T1000 (cell line): ENCODE measurements around the gene ANKRD9.
"Not testable (repeated sequence)": the region's sequence is repeated elsewhere in the genome, so short reads cannot be mapped to it uniquely, and the experiment has no call there.

ENCODE experiments used
- DNase-seq: peaks from one replicate; lab custom pipeline; 2025; ENCODE audit warnings: mixed read lengths; lab: John Stamatoyannopoulos, UW

Gene ANKRD9, protein sequence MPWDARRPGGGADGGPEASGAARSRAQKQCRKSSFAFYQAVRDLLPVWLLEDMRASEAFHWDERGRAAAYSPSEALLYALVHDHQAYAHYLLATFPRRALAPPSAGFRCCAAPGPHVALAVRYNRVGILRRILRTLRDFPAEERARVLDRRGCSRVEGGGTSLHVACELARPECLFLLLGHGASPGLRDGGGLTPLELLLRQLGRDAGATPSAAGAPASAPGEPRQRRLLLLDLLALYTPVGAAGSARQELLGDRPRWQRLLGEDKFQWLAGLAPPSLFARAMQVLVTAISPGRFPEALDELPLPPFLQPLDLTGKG

GRCh38 chr14:102509746-102510615, at the start of gene ANKRD9:
TSS of gene ANKRD9 (minus strand) at chr14:102509776. CDS start at chr14:102507889, 1,887 bp downstream.
- DNase-seq: peak; percentile 90

DNA sequence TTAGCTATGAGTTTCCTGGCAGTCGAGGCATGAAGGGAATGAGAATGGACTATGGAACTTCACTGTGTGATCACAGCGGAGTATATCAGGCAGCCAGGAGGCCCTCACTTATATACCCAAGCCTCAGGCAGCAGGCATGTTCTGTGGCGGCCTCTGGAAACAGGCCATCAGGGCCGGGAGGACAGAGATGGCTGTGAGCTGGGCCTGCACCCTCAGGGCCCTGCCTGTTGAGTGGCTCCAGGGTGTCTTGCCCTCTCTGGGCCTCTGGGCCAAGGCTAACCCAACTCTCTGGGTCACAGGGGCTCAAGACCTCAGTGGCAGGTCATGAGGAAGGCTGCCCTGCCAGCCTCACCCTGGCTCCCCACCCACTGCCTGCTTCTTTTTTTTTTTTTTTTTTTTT, 49.0 kb upstream of the ANKRD9 start:
- no peak for DNase-seq

- no peak for DNase-seq
Observed at GRCh38 chr14:102557434-102558226, 48.1 kb upstream of the ANKRD9 start.

GRCh38 chr14:102556098-102556677, 46.6 kb upstream of the ANKRD9 start:
- DNase-seq: no peak

DNA sequence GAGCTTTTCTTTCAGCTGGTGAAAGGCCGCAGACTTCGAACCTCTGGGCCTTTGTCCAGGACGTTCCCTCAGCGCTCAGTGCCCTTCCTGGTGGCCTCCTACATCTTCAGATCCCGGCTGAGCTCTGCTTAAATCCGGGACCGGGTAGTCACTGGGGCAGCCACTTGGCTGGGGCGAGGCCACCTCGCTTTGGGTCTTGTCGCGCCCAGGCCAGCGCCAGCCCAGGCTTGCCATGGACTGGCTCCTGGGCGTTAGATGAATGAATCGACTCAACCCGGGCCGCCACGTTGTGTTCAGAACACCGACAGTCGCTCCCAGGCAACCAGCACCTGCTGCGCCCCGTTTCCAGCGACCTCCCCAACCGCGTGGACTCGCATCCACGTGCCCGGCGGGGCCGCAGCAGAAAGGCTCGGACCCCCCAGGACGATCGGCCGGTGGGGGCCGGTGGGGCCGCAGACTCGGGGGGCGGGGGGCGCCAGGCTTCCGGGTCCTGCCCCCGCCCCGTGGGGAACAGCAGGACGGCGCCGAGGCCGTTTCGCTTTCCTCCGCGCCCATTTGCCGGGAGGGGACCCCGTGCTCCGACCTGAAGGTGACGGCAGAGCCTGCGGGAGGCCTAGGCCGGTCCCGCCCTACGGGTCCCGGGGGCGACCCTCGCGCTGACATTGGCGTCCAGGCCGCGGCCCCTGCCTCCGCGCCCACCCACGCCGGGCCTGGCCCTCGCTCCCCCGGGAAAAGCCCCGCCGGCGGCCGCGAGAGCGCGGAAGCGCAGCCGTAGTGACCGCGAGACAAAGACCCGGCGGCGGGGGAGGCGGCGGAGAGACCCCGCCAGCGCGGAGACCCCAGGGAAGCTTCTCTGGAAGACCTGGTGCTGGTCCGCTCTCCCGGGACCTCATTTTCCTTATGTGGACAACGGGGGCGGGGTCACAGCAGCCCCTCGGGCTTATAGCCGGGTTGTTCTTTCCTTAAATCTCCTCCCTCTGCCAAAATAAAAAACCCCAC, 45.5 kb upstream of the ANKRD9 start:
- DNase-seq: no peak

GRCh38 chr14:102551995-102552705, 42.6 kb upstream of the ANKRD9 start:
- DNase-seq: no peak

- DNase-seq: not testable (repeated sequence)
Observed at GRCh38 chr14:102550927-102551401, 41.4 kb upstream of the ANKRD9 start.

GRCh38 chr14:102548616-102549240, 39.2 kb upstream of the ANKRD9 start:
- DNase-seq: no peak

GRCh38 chr14:102545461-102546265, 36.1 kb upstream of the ANKRD9 start:
- DNase-seq: no peak

DNA sequence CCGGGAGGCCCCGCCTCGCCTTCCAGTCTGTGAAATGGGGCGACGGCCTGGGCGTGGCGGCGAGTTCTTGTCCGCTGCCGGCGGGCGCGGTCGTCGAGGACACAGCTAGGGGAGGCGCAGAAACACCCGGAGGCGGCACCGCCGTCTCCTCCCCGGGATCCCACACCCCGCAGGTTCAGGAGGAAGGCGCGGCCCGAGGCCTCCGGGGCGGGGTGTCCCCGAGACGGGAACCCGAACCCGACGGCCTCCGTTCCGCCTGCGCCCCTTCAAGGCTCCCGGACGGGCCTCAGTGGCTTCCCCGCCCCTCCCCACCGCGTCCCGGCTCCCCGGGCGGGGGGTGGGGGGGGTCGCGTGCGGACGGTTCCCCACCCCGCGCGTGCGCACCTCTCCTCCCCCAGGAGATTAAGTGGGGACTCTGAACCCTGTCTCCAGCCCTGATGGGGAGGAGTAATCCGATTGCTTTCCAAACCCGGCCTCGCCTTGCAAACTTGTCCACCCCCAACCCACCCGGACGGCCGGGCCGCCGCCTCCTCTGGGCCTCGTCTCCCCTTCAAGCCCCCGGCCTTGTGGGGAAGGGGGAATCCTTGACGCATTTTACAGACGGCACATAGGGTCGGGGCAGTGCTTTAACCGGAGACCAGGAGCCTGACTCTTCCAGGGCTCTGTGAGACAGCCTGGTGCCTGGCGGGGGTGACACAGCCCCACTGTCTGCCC, 35.3 kb upstream of the ANKRD9 start:
- DNase-seq: no peak

DNA sequence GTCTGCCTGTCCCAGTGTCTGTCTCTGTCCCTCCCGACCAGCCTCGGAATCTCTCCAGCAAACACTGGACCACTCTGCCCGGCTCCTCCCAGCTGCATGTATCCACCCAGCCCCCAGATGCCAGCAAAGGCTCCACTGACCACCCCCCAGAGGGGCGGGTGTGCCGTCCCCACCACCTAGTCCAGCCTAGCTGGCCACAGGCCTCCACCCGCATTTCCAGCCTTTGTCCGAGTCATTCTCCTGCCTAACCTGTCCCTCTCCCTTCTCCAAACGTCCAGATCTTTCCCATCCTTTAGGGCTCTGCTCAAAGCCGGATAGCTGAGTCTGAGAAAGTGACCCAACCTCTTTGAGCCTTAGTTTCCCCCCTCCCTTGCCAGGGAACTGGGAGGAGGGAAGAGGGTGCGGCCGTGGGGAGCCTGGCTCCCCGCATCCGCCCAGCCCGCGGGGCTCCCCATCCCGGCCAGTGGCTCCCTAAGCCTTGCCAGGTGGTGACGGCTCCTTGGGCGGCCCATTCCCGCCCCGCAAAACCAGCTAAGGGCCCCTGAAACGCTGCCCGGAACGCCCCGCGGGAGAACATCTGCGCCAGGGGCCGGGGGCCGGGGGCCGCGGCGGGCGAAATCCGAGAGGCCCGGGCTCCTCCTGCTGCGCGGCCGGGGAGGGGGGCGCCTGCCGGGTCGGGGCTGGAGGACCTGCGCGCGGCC, 34.6 kb upstream of the ANKRD9 start:
- no peak for DNase-seq

DNA sequence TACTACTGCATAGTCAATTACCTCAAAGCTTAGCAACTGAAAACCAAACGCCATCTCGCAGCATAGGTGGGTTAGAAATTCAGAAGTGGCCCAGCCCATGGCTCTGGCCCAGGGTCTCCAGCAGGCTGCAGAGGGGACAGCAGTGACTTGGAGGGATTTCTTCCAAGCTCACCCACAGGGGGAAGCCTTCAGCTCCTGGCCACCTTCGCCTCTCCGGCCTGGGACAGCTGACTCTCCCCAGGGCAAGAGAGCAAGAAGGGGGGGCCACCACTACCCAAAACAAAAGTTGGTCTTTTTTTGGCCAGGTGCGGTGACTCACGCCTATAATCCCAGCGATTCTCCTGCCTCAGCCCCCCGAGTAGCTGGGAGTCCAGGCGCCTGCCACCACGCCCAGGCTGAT, 32.2 kb upstream of the ANKRD9 start:
- DNase-seq: no peak

DNA sequence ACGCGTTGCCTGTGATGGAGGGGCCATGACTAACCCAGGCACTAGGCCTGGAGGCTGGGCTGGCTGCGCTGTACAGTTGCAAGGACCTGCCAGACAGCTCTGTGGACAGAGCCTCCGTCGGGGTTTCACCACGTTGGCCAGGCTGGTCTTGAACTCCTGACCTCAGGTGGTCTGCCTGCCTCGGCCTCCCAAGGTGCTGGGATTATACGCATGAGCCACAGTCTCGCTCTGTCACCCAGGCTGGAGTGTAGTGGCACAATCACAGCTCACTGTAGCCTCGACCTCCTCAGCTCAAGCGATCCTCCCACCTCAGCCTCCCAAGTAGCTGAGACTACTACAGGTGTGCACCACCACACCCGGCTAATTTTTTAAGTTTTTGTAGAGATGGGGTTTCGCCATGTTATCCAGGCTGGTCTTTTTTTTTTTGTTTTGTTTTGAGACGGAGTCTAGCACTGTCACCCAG, 31.5 kb upstream of the ANKRD9 start:
- not testable (repeated sequence) for DNase-seq

DNA sequence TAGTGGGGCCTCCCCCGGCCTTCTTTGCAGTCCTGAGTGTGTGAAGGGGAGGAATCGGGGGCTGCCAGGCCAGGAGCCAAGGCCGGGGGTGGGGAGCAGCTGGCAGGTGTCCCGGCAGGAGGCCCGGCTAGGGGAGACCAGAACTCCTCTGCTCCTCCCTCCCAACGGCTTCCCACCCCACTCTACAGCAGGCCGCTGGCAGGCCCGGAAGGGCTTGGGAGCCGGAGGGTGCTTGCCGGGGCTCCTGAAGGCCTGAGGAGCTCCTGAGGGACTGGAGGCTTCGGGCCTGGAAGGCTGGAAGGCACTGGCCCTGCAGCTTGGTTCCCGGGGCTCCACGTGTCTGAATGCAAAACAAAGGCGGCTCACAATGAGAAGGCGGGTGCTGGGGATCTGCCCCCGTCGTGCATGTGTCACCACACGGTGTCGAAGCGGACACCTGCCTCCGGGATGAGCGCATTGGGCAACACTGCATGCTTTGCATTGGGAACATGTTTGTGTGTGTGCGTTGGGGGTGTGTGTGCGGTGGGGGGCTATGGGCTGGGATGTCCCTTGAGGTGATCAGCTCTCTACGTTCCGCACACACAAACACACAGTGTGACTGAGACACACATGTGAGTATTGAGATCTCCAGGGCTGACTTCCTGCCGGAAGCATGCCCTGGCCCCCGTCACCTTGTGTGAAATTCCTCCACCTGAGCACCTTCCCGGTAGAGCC, 30.9 kb upstream of the ANKRD9 start:
- no peak for DNase-seq

DNA sequence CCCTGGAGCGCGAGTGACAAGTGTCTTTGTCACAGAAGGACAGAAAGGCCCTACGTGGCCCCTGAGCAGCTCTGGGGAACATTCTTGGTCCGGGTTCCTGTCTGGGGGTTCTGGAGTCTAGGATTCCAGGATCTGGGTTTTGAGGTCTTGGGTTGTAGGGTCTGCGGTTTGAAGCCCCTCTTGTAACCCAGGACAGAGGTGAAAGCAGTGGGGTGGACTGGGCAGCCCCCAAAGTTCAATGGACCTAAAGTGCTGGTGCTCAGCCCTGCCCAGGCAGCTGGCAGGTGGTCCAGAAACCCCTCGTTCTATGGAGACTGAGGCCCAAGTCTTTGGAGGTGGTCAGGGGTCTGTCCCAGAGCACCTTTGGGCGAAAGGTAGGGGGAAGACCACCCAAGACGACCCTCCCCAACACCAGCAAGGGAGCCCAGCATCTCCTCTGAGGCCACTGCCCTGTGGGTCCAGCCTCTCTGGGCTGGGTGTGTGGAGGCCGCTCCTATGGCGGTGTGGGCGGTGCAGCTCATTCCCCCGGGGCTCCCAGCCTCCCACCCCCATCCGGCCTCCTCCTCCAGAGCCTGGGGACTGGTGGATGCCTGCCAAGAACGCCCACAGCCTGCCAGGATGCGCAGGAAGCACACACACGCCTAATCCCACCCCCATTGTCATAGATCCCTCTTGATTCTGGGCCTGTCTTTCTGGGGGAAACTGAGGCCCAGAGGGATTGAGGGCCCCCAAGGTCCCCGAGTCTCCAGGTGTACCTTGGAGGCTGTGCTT, 30.2 kb upstream of the ANKRD9 start:
- no peak for DNase-seq
